IgD-negative memory B cell (primary cell): ENCODE measurements around the gene NEK7. TPM values are rescaled to one million over a fixed set of nuclear protein-coding genes. Genes with fewer than 3 reads are reported as not detected.

Source experiments
- H3K27ac Mint-ChIP-seq, 3 donors: one replicate each; pipeline ENCODE4 v1.8.0; 2020 to 2022; ENCODE audit warnings: mild to moderate bottlenecking in 3 of 3, mixed read lengths in 3 of 3, moderate library complexity in 1 of 3
- H3K27me3 Mint-ChIP-seq: one replicate; pipeline ENCODE4 v1.8.0; 2021; ENCODE audit warnings: mixed read lengths
- H3K36me3 Mint-ChIP-seq: one replicate; pipeline ENCODE4 v1.8.0; 2020; ENCODE audit warnings: mild to moderate bottlenecking, mixed read lengths
- H3K4me1 Mint-ChIP-seq, 3 donors: one replicate each; pipeline ENCODE4 v1.8.0; 2020 to 2022; ENCODE audit warnings: mixed read lengths in 3 of 3, mild to moderate bottlenecking in 1 of 3
- H3K4me3 Mint-ChIP-seq, 4 donors: one replicate each; pipeline ENCODE4 v1.8.0; 2020 to 2022; ENCODE audit warnings: mild to moderate bottlenecking in 4 of 4, mixed read lengths in 4 of 4, moderate library complexity in 3 of 4
- H3K9me3 Mint-ChIP-seq, 3 donors: one replicate each; pipeline ENCODE4 v1.8.0; 2020 to 2021; ENCODE audit warnings: mixed read lengths in 3 of 3, mild to moderate bottlenecking in 1 of 3
- polyA plus RNA-seq: library from polyadenylated mRNA; unstranded; fragments of 300-500 nt; fragmentation: Illumina TruSeq; gene quantifications from one replicate; pipeline ENCODE4 v1.2.3, GENCODE V29; 2021

The NEK7 gene
- polyA plus RNA-seq, 1 donor from 2014 or later, result 21.6 TPM

DNA sequence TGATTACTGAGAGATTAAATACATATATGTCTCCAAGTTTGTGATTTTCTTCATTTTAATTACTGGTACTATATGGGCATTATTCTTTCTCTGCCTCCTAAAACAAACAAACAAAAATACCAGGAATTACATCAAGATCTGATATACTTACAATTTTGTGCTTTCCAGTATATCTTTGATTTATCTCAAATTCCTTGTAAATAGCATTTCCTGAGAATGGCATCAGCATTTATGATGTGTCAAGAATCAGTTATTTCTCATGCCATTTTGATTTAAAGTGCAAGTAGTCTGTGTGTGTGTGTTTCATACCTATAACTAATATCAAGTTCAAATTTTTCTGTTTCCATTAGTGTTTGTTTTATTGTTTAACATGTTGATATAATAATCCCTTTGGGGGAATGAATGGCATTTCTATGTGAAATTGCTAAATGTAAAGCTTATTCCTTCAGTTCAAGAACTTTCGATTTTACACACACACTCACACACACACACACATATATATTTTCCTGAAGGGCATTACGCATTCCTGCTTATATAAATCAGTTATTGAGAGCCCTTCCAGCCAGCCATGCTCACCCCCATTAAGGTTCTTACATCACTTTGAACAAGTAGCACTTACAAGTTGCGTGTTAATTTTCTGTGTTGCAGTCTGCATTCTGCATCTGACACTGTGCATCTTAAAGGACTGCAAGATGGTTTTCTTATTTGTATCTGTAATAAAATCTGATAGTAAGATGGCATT, 102.7 kb downstream of the NEK7 start:
- H3K4me1 Mint-ChIP-seq, result peaks cover 0 to 13% (median 6%) of the 10 kb centered on the region in 3 donors
- H3K36me3 Mint-ChIP-seq, result peaks cover 2% of the 10 kb centered on the region

GRCh38 chr1:198261886-198262285, 105.1 kb downstream of the NEK7 start:
- Mint-ChIP-seq H3K4me3 (no peak overlapping the region), H3K27ac (no peak overlapping the region), H3K9me3 (no peaks in the 10 kb centered on the region), H3K36me3 (peaks cover 2% of the 10 kb centered on the region), H3K27me3 (no peaks in the 10 kb centered on the region), H3K4me1 (peaks cover 0 to 6% (median 1%) of the 10 kb centered on the region in 3 donors)

More for the DNA sequence above, 102.7 kb downstream of the NEK7 start:
- Mint-ChIP-seq H3K27me3 (no peaks in the 10 kb centered on the region), H3K9me3 (no peaks in the 10 kb centered on the region), H3K27ac (no peak overlapping the region), H3K4me3 (no peak overlapping the region)

GRCh38 chr1:198263186-198263585, 106.4 kb downstream of the NEK7 start:
- H3K4me3 Mint-ChIP-seq, result no peak overlapping the region
- H3K36me3 Mint-ChIP-seq, result peaks cover 2% of the 10 kb centered on the region
- H3K9me3 Mint-ChIP-seq, result no peaks in the 10 kb centered on the region
- H3K27ac Mint-ChIP-seq, result no peak overlapping the region
- no peaks in the 10 kb centered on the region for H3K27me3 Mint-ChIP-seq
- peaks cover 0 to 6% (median 0%) of the 10 kb centered on the region in 3 donors for H3K4me1 Mint-ChIP-seq

DNA sequence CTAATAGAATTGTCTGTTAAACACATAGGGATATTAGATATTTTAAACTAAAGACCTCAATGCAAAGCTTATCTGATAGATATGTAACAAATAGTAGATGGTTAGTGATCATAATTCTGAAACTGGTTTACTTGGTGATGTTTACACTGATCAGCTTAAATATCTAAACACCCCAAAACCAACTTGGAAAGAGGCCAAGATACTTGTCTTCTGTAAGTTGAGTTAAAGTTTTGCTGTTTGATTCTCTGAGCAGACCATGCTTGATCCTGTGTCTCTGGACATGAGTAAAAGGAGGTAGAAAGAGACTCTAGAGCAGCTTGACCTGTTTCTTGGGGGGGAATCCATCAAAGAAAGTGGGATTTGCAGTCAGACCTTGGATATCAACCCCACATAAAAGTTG, 107.5 kb downstream of the NEK7 start:
- H3K4me3 Mint-ChIP-seq, result no peak overlapping the region
- H3K27ac Mint-ChIP-seq, result no peak overlapping the region
- H3K9me3 Mint-ChIP-seq, result no peaks in the 10 kb centered on the region
- H3K27me3 Mint-ChIP-seq, result no peaks in the 10 kb centered on the region
- peaks cover 0 to 6% (median 0%) of the 10 kb centered on the region in 3 donors for H3K4me1 Mint-ChIP-seq
- H3K36me3 Mint-ChIP-seq, result peaks cover 2% of the 10 kb centered on the region

DNA sequence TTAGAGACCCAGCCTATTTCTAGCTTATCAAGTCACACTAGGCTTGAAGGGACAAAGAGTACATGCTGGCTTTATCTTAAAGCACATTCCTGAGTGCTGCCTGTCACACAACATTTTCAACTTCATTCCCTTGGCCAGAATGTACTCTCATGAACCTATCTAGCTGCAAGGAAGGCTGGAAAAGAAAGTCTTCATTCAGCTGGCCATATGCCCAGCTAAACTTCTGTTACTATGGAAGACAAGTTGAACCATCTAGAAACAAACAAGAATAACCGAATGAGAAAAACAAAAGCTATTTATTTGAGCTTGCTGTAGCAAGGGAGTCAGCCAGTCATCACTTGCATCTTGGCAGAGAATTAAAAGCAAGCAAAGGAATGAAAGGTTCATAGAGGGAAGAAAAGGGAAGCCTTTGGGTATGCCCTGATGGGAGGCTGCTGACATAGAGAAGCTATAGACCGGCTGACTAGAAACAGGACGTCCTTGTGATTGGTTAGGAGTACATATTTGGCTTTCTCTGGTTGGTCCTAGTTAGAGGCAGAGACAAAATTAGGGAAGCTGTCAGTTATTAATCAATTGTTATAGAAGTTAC, 108.4 kb downstream of the NEK7 start:
- Mint-ChIP-seq H3K9me3 (no peaks in the 10 kb centered on the region), H3K36me3 (peaks cover 2% of the 10 kb centered on the region), H3K27ac (no peak overlapping the region), H3K4me3 (no peak overlapping the region), H3K4me1 (peaks cover 0 to 4% (median 0%) of the 10 kb centered on the region in 3 donors), H3K27me3 (no peaks in the 10 kb centered on the region)

DNA sequence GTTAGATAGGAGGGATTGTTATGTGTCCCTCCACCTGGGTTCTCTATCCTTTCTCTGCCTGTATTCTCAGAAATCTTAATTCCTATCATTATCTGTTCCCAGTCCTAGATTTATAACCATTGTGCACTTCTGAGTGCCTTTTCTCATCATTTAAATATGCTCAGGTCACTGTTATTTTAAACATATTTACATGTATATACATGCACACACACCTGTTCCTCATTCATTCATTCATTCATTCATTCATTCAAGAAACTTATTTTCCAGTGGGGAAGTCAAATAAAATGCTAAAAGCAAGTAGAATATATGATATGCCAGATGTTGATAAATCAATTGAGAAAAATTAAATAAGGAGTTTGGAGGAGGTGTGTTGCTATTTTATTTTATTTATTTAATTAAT, 110.3 kb downstream of the NEK7 start:
- Mint-ChIP-seq H3K9me3 (no peaks in the 10 kb centered on the region), H3K36me3 (peaks cover 2% of the 10 kb centered on the region), H3K4me1 (peaks cover 0 to 4% (median 0%) of the 10 kb centered on the region in 3 donors), H3K4me3 (no peak overlapping the region), H3K27me3 (no peaks in the 10 kb centered on the region), H3K27ac (no peak overlapping the region)

DNA sequence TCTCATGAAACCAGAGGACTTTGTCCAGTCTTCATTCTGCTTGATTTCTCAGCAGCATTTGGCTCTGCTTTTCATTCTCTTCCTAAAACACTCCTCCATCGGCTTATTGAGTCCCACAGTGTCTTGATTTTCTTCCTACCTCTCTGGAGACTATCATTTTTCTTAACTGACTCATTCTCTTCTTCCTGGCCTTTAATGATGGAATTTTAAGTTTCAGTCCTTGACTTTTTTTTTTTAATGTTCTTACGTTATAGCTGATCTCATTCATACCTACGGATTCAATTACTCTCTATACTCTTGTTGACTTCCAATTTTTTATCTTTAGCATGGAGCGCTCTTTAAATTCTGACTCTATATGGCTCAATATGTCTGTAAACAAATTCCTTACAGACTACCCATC, 111.1 kb downstream of the NEK7 start:
- Mint-ChIP-seq H3K4me3 (no peak overlapping the region), H3K27ac (no peak overlapping the region), H3K9me3 (no peaks in the 10 kb centered on the region), H3K4me1 (peaks cover 0 to 4% (median 0%) of the 10 kb centered on the region in 3 donors), H3K27me3 (no peaks in the 10 kb centered on the region), H3K36me3 (peaks cover under 1% of the 10 kb centered on the region)

GRCh38 chr1:198268784-198269645, 112.2 kb downstream of the NEK7 start:
- no peaks in the 10 kb centered on the region for H3K9me3 Mint-ChIP-seq
- no peaks in the 10 kb centered on the region for H3K27me3 Mint-ChIP-seq
- peaks cover 0 to 4% (median 2%) of the 10 kb centered on the region in 3 donors for H3K4me1 Mint-ChIP-seq
- no peak overlapping the region for H3K4me3 Mint-ChIP-seq
- no peak overlapping the region for H3K27ac Mint-ChIP-seq
- H3K36me3 Mint-ChIP-seq, result peaks cover 6% of the 10 kb centered on the region

DNA sequence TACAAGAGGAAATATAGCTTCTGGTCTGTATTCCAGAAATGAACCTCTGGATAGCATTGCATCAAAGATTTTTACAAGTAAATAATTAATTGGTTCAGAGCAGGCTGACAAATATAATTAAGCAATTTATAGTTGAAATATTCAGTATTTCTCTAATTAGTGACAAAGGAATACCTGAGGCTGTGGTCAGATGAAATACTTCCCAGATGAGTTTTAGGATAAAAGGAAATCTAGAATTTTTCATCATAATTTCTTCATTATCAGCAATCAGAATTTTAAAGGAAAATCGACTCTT, 112.8 kb downstream of the NEK7 start:
- Mint-ChIP-seq H3K4me3 (no peak overlapping the region), H3K4me1 (peaks cover 0 to 4% (median 2%) of the 10 kb centered on the region in 3 donors), H3K9me3 (no peaks in the 10 kb centered on the region), H3K27me3 (no peaks in the 10 kb centered on the region), H3K36me3 (peaks cover 6% of the 10 kb centered on the region), H3K27ac (no peak overlapping the region)

DNA sequence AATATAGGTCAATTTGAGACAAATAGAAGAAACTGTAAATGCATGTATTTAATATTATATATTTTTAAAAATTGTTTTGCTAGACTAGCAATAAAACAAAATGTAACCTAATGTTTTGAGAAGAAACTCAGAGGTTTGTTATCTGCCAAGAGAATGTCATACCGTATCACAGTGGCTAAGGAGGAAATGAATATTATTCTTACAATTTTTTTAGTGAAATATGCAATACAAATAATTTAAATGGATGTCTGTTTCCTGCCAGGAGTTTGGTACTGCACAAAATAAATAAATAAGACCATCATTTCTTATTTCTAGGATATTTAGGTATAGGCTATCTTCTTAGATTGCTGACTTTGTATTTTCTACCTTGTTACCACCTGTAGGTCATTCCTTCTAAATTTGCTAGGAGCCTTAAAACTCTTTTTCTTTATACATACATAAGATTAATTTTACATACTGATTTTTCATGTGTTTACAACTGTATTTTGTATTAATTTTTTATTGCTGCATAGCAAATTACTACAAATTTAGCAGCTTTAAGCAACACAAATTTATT, 113.6 kb downstream of the NEK7 start:
- no peak overlapping the region for H3K4me3 Mint-ChIP-seq
- H3K36me3 Mint-ChIP-seq, result peaks cover 6% of the 10 kb centered on the region
- no peaks in the 10 kb centered on the region for H3K9me3 Mint-ChIP-seq
- no peak overlapping the region for H3K27ac Mint-ChIP-seq
- peaks cover 0 to 4% (median 2%) of the 10 kb centered on the region in 3 donors for H3K4me1 Mint-ChIP-seq
- H3K27me3 Mint-ChIP-seq, result no peaks in the 10 kb centered on the region

GRCh38 chr1:198271467-198271866, 114.7 kb downstream of the NEK7 start:
- Mint-ChIP-seq H3K4me3 (no peak overlapping the region), H3K9me3 (no peaks in the 10 kb centered on the region), H3K4me1 (peaks cover 0 to 4% (median 2%) of the 10 kb centered on the region in 3 donors), H3K36me3 (peaks cover 6% of the 10 kb centered on the region), H3K27ac (no peak overlapping the region), H3K27me3 (no peaks in the 10 kb centered on the region)

DNA sequence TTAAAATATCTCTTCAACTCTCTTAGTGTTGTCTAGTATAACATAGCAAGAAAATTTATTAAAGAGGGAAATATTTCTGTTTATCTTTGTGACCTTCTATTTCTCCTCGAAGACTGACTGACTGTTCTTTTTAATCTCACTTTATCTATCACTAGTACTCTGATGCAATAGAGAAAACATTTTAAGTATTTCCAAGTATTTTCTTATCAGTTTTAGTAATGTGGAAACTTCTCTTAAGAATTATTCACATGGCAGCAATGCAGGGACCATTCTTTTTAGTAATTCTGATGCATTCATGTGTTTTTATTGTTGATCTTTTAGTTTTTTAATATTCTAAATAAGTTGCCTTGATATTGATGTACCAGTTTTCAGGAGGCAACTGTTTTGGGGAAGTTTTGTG, 115.7 kb downstream of the NEK7 start:
- H3K4me1 Mint-ChIP-seq, result peaks cover 0 to 4% (median 2%) of the 10 kb centered on the region in 3 donors
- H3K36me3 Mint-ChIP-seq, result peaks cover 7% of the 10 kb centered on the region
- H3K4me3 Mint-ChIP-seq, result no peak overlapping the region
- H3K9me3 Mint-ChIP-seq, result no peaks in the 10 kb centered on the region
- no peak overlapping the region for H3K27ac Mint-ChIP-seq
- no peaks in the 10 kb centered on the region for H3K27me3 Mint-ChIP-seq

- peaks cover 0 to 4% (median 2%) of the 10 kb centered on the region in 3 donors for H3K4me1 Mint-ChIP-seq
- no peak overlapping the region for H3K27ac Mint-ChIP-seq
- no peak overlapping the region for H3K4me3 Mint-ChIP-seq
- no peaks in the 10 kb centered on the region for H3K9me3 Mint-ChIP-seq
- H3K27me3 Mint-ChIP-seq, result no peaks in the 10 kb centered on the region
- peaks cover 7% of the 10 kb centered on the region for H3K36me3 Mint-ChIP-seq
Measured at GRCh38 chr1:198273748-198274295, 117.0 kb downstream of the NEK7 start.

GRCh38 chr1:198275597-198275996, 118.8 kb downstream of the NEK7 start:
- Mint-ChIP-seq H3K27ac (no peak overlapping the region), H3K4me3 (no peak overlapping the region), H3K9me3 (no peaks in the 10 kb centered on the region), H3K27me3 (no peaks in the 10 kb centered on the region), H3K4me1 (peaks cover 0 to 4% (median 2%) of the 10 kb centered on the region in 3 donors), H3K36me3 (peaks cover 10% of the 10 kb centered on the region)

DNA sequence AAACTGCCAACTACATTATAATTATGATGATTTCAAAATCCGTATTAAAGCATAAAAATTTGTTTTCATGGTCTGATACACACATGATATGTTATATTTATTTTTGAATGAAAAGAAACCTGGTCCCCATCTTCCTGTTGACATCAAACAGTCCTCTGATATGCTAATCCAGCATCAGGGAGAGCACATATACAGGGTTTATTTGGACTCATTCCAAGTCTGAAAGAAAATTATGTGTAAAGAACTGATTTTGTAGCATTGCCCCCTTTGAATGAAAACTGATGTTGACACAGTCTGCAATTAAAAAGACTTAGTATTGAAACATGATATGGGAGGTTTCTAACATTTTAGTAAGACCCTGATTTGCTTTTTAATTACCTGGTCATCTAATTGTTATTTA, 119.4 kb downstream of the NEK7 start:
- no peaks in the 10 kb centered on the region for H3K9me3 Mint-ChIP-seq
- H3K27me3 Mint-ChIP-seq, result no peaks in the 10 kb centered on the region
- no peak overlapping the region for H3K27ac Mint-ChIP-seq
- peaks cover 10% of the 10 kb centered on the region for H3K36me3 Mint-ChIP-seq
- H3K4me1 Mint-ChIP-seq, result peaks cover 0 to 2% (median 0%) of the 10 kb centered on the region in 3 donors
- no peak overlapping the region for H3K4me3 Mint-ChIP-seq
